ENCODE measurements around the gene PC. TPM values are rescaled to one million over a fixed set of nuclear protein-coding genes. Genes with fewer than 3 reads are reported as not detected.
A peak's percentile ranks its signal among the peaks of the same experiment; 100 is the strongest.

PC gene
- total RNA-seq, 1 donor: 1.6 TPM

DNA sequence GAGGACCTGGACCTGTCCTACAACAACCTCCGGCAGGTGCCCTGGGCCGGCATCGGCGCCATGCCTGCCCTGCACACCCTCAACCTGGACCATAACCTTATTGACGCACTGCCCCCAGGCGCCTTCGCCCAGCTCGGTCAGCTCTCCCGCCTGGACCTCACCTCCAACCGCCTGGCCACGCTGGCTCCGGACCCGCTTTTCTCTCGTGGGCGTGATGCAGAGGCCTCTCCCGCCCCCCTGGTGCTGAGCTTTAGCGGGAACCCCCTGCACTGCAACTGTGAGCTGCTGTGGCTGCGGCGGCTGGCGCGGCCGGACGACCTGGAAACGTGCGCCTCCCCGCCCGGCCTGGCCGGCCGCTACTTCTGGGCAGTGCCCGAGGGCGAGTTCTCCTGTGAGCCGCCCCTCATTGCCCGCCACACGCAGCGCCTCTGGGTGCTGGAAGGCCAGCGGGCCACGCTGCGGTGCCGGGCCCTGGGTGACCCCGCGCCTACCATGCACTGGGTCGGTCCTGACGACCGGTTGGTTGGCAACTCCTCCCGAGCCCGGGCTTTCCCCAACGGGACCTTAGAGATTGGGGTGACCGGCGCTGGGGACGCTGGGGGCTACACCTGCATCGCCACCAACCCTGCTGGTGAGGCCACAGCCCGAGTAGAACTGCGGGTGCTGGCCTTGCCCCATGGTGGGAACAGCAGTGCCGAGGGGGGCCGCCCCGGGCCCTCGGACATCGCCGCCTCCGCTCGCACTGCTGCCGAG lies 99.8 kb downstream of the PC start:
- DNase-seq (ENCODE audit: low read depth in 2 of 3, low spot score in 2 of 3): no peak

DNA sequence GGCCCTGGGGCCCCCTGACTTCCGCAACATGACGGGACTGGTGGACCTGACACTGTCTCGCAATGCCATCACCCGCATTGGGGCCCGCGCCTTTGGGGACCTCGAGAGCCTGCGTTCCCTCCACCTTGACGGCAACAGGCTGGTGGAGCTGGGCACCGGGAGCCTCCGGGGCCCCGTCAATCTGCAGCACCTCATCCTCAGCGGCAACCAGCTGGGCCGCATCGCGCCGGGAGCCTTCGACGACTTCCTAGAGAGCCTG lies 100.3 kb downstream of the PC start:
- no peak for DNase-seq (ENCODE audit: low read depth in 2 of 3, low spot score in 2 of 3)

DNA sequence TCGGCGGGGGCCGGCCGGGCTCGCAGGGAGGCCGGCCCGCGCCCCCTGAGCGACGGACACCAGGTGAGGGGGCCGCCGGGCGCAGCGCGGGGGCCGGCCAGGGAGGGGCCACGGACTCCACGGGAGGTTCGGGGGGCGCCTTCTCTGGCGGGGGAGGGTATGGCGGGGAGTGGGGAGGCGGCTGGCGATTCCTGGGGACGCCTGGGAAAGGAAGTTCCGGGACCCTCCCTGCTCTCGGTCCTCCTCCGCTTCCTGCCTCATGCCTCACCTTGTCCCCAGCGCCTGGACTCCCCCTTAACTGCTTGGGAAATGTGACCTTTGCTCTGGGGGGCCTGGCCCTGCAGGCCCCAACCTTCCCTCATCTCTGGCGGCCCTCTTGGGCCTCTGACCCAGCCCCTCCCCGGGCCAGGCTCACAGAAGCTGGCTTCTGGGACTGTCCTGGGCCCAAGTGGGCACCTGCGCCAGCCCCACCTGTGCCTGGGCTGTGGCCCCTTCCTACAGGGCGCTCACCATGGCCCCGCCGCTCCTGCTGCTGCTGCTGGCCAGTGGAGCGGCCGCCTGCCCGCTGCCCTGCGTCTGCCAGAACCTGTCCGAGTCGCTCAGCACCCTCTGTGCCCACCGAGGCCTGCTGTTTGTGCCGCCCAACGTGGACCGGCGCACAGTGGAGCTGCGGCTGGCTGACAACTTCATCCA lies 100.8 kb downstream of the PC start:
- no peak for DNase-seq (ENCODE audit: low read depth in 2 of 3, low spot score in 2 of 3)

DNA sequence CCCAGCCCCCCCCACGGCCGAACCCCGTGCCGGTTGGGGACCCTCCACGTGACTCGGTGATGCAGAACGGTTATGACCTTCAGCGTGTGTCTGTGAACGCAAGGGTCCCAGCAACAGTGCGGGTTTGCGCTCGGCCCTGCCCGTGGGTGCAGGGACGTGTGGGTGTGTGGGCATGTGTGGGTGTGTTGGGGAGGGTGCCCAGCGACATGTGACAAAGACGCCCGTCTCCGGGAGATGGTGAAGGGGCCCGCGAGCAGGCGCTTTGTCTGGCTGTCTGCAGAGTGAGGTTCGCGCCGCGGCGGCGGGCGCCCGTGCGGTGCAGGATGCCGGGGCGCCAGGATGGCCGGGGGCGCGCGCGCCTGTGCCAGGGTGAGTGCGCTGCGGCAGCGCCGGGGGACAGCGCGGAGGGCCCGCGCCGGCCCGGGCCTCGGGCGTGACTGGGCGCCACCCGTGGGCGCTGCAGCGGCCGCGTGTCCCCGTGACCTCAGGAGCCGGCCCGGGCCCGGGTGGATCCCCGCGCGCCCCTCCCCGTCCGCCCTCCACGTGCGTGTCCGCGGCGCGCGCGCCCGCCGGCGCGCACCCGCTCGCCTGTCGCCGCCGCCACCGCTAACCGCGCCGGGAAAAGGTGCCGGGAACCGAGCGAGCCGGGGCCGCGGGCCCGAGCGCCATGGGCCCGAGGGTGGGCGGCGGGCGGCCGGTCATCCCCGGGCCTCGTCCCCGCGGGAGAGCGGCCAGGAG lies 101.5 kb downstream of the PC start, which contains the start of gene LRFN4:
Gene LRFN4, plus strand, starts transcription at position 569 of the 738 bp plus-strand sequence. CDS start 681 bp downstream, outside the sequence.
- DNase-seq (ENCODE audit: low read depth in 2 of 3, low spot score in 2 of 3): peak in 1 of 3 donors; percentile 47

DNA sequence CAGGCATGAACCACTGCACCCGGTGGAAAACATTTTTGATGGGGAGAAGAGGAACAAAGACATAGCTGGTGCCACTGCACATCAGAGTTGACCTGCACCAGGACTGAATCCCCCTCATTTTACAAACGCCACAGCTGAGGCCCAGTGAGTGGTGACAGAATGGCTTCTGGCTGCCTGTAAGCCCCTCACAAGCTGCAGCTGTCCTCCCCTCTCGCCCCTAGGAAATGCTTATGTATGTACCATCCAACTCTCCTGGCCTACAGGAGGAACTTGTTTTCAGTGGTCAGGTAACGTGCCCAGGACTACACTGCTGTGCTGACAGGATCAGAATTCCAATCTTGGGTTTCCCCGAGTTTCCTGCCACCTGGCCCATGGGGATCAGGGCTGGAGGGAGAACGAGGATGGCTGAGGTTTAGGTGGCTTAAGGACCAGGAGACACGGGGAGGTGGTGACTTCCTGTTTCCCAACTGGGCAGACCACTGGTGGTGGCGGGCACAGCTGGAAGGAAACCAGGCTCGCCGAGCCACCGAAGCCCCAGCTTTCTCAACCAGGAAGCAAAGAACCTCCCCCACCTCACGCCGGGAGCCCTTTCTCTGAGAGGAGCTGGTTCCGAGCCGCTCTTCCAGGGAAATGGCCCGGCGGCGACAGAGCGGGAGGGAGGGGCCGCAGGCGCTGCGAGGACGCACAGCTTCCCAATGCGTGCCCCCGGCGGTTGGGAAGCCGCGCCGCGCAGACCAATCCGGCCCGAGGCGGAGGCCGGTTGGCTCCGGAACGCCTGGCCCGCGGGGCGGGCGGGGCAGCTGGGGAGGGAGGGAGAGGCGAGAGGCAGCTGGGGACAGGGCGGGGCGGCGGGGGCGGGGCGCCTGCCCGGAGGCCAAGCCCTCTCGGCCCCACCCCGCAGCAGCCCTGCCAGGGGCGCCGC lies 102.3 kb downstream of the PC start:
- DNase-seq (ENCODE audit: low read depth in 2 of 3, low spot score in 2 of 3): peak; percentile 49 to 87 (median 86)

DNA sequence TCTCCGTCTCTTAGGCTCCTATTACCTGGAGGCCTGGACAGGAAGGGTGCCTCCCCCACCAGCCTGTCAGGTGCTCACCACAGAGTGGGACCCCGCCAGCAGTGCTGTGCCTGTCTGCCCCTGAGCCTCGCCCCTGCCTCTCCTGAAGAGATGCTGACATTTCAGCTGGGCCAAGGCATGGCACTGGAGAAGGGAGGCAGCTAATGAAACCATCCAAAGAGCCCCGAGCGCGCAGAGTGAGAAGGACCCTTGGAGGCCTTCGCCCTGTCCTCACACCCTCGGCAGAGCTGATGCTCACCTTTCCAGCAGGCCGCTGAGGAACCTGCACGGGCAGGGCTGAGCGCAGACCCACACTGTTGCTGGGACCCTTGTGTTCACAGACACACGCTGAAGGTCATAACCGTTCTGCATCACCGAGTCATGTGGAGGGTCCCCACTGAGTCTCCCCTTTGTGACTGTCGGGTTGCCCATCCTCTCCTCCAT lies 103.4 kb downstream of the PC start:
- DNase-seq (ENCODE audit: low read depth in 2 of 3, low spot score in 2 of 3): no peak

DNA sequence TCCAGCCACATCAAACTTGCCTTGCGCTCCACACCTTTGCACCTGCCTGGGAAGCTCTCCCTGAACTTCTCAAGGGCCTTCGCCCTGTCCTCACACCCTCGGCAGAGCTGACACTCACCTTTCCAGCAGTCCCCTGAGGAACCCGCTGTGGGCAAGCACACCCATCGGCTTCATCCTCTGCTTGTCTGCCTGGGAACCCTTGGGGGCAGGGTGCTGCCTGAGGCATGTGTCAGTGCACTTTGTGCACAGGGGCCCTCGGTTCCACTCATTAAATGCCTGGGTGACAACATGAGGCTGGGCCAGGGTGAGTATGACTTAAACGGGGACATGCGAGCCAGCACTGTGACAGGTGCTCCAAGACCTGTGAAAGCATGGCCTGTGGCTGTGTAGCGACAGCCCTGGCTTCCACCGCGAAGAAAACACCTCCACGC lies 103.9 kb downstream of the PC start:
- no peak for DNase-seq (ENCODE audit: low read depth in 2 of 3, low spot score in 2 of 3)

DNA sequence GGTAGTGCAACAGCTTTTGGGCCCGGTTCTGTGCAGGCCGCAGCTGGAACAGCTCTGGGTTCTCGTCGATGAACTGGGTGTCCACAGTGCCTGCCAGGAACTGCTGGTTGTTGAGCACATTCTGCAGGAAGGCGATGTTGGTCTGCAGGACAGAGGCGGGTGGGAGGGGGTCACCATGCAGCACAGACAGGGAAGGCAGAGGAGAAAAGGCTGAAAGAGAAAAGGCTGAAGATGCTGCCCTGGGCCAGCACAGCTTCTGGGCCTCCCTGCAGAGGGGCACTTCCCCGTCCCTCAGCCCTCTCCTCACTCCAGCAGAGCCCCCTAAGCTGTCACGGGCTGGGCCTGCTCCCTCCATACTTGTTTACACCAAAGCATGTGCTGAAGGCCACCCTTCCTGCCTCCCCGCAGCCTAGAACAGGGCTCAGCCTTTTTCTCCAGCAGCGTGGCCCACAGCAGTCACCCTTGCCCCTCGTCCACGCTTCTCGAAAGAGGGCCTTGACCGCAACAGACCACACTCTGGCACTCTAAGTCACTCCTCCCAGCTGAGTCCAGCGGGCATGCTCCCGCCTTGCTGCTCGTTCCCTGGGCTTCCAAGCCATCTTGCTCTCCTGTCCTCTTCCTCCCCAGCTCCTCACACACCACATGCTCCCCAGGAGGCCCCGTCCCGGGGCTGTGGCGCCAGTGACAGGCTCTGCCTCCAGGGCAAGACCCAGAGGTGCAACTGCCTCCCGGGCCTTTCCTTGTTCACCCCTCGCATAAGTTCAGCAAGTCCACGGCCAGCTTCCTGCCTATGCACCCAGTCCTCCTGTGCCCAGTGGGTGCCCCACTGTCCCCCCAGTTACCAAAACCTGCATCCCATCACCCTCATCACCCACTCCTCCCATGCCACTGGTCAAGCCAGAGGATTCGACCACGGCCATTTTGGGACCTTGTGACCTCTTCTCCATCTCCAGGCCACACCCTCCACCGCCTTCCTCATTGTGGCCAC lies 104.6 kb downstream of the PC start:
- no peak for DNase-seq (ENCODE audit: low read depth in 2 of 3, low spot score in 2 of 3)

DNA sequence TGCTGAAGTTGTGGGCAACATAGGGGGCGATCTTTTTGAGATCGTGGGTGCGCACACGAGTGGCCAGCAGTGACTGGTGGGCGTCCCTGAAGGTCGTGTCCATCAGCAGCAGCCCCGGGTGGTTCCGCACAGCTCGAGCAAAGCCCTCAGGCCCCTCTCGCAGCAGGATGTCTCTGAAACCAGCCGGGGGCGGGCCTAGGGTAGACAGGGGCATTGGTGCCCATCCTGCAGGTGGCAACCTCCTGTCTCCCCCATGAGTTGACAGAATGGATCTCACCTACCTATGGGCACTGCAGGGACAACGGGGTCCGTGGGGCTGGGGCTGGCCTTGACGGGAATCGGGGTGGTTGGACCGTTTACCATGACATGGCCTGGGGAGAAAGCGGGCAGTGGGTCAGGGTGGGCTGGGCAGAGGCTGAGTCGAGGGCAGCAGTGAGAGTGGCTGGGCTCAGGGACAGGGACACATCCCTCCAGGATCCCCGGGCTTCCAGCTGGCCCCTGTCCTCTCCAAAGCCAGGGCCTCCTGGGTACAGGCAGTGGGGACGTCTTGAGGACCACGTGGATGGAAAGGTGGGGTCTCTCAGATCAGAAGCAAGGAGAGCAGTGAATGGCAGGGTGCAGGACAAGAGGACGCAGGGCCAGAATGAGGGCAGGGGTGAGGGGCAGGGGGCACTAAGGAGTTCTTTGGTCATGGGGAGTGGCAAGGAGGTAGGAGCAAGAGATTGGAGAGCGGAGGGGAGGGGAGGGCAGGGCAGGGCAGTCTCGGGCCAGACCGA lies 105.5 kb downstream of the PC start:
- DNase-seq (ENCODE audit: low read depth in 2 of 3, low spot score in 2 of 3): no peak

DNA sequence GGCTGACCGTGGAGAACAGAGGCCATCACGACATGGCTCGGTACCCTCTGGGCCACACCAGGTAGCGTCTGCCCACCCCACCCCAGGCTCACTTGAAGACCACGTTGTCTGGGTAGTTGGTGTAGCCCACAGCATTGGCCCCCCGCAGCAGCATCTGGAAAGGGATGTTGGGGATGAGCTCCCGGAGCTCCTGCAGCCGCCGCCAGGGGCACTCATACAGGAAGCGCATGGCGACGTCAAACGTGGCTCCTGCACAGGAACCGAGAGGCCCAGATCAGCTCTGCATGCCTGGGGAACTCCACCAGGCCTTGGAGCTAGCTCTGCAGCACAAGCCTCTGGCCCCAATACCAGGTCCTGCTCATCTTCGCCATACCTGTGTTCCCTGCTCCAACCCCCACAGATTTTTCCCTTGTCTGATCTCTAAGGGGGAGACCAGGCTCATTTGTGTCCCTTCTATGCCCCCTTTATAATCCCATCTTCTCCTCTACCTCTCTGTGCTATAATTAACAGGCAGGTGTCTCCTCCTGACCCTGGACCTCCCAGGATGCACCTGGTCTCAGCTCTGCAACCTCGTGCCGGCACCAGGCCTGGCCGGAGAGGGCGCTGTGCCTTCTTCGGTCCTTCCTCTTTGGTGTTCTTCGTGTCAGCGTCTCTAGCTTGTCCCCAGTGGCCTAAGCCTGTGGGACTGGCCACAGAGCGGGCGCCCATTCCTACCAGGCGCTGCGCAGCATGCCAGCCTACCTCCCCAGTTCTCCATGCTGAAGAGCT lies 106.3 kb downstream of the PC start:
- DNase-seq (ENCODE audit: low read depth in 2 of 3, low spot score in 2 of 3): peak in 2 of 3 donors; percentile 38 to 48

DNA sequence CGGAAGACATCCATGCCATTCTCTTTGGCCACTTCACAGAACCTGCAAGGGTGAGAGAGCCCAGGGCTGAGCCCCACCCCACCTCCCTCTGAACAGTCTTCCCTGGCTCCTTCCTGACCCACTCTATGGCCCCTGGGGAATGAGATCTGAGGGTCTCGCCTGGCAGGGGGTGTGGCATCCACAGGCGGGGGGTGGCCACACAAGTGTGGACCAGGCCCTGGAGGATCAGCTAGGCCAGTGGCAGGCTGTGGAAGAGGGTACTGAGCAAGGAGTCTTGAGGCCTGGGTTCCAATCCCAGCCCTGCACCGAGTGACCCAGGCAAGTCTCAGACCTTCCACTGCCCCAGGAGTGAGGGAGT lies 107.0 kb downstream of the PC start:
- DNase-seq (ENCODE audit: low read depth in 2 of 3, low spot score in 2 of 3): no peak

DNA sequence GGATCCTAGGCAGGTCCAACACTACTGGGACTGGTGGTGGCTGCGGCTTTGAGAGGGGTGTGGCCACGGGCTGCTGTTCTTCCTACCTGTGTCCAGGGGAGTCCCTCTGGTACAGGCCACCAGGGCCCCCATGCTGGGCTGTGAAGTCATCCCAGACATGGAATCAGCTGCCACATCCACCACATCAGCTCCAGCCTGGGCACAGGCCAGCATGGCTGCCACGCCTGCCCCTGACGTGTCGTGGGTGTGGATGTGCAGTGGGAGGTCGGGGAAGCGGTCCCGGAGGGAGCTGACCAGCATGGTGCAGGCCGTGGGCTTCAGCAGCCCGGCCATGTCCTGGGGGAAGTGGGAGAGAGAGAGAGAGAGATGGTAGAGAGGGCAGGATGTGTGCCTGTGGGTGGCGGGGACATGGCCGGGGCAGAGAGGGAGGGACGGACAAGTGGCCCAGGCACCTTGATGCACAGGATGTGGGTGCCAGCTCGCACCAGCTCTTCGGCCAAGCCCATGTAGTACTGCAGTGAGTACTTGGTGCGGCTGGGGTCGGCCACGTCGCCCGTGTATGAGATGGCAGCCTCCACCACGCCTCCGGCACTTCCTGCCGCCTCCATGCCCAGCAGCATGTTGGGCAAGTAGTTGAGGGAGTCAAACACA lies 107.5 kb downstream of the PC start:
- no peak for DNase-seq (ENCODE audit: low read depth in 2 of 3, low spot score in 2 of 3)

DNA sequence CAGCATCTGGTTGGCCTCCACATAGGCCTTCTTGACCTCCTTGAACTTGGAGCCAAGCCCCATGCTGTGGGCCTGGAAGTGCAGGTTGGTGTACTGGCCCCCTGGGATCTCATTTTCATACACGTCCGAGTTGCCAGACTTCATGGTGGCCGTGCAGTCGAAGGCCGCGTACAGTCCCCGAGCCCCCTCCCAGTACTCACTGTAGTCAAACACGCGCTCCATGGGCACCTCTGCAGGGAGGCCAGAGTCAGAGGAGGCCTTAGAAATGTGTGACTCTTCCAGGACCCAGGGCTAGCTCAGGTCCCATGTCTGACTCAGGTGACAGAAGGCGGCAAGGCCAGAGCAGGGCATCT lies 108.0 kb downstream of the PC start:
- DNase-seq (ENCODE audit: low read depth in 2 of 3, low spot score in 2 of 3): no peak

DNA sequence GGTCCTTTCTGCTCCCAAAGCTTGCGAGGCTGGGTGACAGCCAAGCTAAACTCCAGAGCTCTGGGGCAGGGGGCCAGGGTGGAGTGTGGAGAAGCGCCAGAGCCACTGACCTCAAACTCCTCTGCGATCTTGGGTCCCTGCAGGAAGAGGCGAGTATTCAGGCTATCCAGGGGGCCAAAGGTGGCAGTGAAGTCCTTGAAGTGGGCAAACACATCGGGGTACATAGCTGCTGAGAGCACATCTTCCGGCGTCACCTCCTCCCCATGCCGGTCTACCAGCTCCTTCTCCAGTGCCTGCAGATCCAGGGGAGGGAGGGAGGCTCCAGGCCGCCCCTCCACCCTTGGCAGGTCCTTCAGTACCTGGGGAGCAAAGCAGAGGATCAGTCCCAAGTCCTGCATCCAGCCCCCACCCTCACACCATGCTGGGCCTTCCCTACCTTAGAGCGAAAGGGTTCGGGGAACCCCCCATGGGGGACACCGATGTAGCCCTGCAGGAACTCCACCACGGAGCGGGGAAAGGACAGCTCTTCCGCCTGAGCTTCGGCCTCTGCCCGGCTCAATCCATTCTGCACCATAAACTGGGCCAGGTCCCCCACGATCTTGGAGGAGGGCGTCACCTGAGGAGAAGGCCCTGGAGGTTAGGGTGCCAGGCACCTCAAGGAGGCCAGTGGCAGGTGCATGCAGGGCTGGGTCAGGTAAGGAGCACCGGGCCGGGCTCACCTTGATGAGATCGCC lies 108.5 kb downstream of the PC start:
- no peak for DNase-seq (ENCODE audit: low read depth in 2 of 3, low spot score in 2 of 3)

DNA sequence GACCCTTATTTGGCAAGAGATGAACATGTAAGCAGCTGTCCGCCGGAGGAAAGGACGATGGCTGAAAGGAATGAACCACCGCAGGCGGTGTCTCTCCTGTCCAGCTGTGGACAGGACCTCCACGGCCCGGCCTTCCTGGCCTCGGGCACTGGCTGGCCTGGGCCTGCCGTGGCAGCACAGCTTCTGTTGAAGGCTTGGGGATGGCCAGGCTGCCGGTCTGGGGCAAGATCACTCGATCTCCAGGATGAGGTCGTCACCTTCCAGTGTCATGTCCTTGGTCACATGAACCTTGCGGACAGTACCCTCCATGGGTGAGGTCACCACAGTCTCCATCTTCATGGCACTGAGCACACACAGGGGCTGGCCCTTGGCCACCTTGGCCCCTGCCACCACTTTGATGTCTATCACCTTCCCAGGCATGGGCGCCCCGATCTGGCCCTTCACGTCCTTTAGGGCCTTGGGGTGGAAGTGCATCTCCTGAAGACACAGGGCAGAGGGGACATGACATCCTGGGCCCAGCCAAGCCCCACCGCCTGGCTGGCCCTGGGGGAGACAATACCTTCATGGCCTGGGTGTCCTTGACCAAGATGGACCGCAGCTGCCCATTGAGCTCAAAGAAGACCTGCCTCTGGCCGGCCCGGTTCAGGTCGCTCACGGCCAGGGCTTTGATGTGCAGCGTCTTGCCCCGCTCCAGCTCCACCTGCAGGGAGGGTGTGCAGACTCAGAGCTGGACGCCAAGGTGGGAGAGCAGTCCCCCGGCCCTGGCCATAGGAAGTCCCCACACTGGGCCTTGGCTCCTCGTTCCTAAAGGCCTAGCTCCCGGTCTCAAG lies 109.3 kb downstream of the PC start:
- DNase-seq (ENCODE audit: low read depth in 2 of 3, low spot score in 2 of 3): no peak
